LNCAP (cell line): ENCODE data around the gene MRPS2.

Experiments used
- CTCF ChIP-seq: fragments of 450-650 bp; IDR thresholded peaks from 2 replicates; pipeline ENCODE4 v1.5.1; 2017; ENCODE audit warnings: mild to moderate bottlenecking

Gene MRPS2

GRCh38 chr9:135485385-135485784 lies 15.1 kb upstream of the MRPS2 start:
- TF ChIP-seq CTCF, result no peak

- TF ChIP-seq CTCF, result no peak
Observed at GRCh38 chr9:135485832-135486231, 14.7 kb upstream of the MRPS2 start.

- TF ChIP-seq CTCF, result no peak
Observed at GRCh38 chr9:135486267-135487065, 14.0 kb upstream of the MRPS2 start.

- no peak for TF ChIP-seq CTCF
Observed at GRCh38 chr9:135487281-135488012, 13.0 kb upstream of the MRPS2 start.

- TF ChIP-seq CTCF, result no peak
Observed at GRCh38 chr9:135488013-135488330, 12.5 kb upstream of the MRPS2 start.

- TF ChIP-seq CTCF, result no peak
Observed at GRCh38 chr9:135488527-135488926, 12.0 kb upstream of the MRPS2 start.

GRCh38 chr9:135489188-135489906 lies 11.1 kb upstream of the MRPS2 start:
- no peak for TF ChIP-seq CTCF
